Suppressor macrophage treated with lipopolysaccharide for 1 hour (primary cell): Measurements from ENCODE around the gene SPINT1.
A peak's percentile ranks its signal among the peaks of the same experiment; 100 is the strongest.

ENCODE experiments used
- DNase-seq, 3 donors: peaks; one replicate each; pipeline ENCODE4 v3.0.0-alpha.2; 2020 to 2022

SPINT1 gene

GRCh38 chr15:40843885-40844695 is at the start of gene SPINT1:
TSS of gene SPINT1 (plus strand) at chr15:40844048. CDS start at chr15:40844555, 507 bp downstream.
- DNase-seq: peak; percentile 42 to 82 (median 58)

- no peak for DNase-seq
Observed at GRCh38 chr15:40796041-40796440, 47.8 kb upstream of the SPINT1 start.

- peak; percentile 31 to 44 (median 31) for DNase-seq
Observed at GRCh38 chr15:40796512-40796911, 47.3 kb upstream of the SPINT1 start.

- DNase-seq: no peak
Observed at GRCh38 chr15:40799523-40799922, 44.3 kb upstream of the SPINT1 start.

GRCh38 chr15:40803076-40803475 is 40.8 kb upstream of the SPINT1 start:
- no peak for DNase-seq

- DNase-seq: no peak
Observed at GRCh38 chr15:40803688-40804087, 40.2 kb upstream of the SPINT1 start.

- no peak for DNase-seq
Observed at GRCh38 chr15:40806672-40807027, 37.2 kb upstream of the SPINT1 start.

- peak; percentile 98 to 99 (median 99) for DNase-seq
Observed at GRCh38 chr15:40807028-40807887, 36.6 kb upstream of the SPINT1 start, which contains the start of the genes DNAJC17 and ZFYVE19. TSS of gene DNAJC17 (minus strand) at chr15:40807473. CDS start at chr15:40807446, 27 bp downstream. TSS of gene ZFYVE19 (plus strand) at chr15:40807089. CDS start at chr15:40807590, 501 bp downstream.

- peak in 1 of 3 donors; percentile 29 for DNase-seq
Observed at GRCh38 chr15:40807888-40808461, 35.9 kb upstream of the SPINT1 start.

GRCh38 chr15:40808861-40809450 is 34.9 kb upstream of the SPINT1 start:
- DNase-seq: peak; percentile 45 to 57 (median 51)

- DNase-seq: no peak
Observed at GRCh38 chr15:40812721-40813425, 31.0 kb upstream of the SPINT1 start.

GRCh38 chr15:40815042-40815698 is 28.7 kb upstream of the SPINT1 start:
- peak; percentile 19 to 55 (median 53) for DNase-seq

GRCh38 chr15:40819048-40819447 is 24.8 kb upstream of the SPINT1 start:
- no peak for DNase-seq

GRCh38 chr15:40821195-40821594 is 22.7 kb upstream of the SPINT1 start:
- no peak for DNase-seq

GRCh38 chr15:40823572-40824343 is 20.1 kb upstream of the SPINT1 start:
- no peak for DNase-seq

GRCh38 chr15:40825661-40826422 is 18.0 kb upstream of the SPINT1 start:
- no peak for DNase-seq

- no peak for DNase-seq
Observed at GRCh38 chr15:40826423-40827075, 17.3 kb upstream of the SPINT1 start.

GRCh38 chr15:40828447-40829036 is 15.3 kb upstream of the SPINT1 start, which contains the start of gene PPP1R14D:
TSS of gene PPP1R14D (minus strand) at chr15:40828708. CDS start at chr15:40828641, 67 bp downstream.
- DNase-seq: no peak

GRCh38 chr15:40829115-40829514 is 14.7 kb upstream of the SPINT1 start:
- DNase-seq: no peak
